ENCODE measurements around the gene OR52E6. TPM values are rescaled to one million over a fixed set of nuclear protein-coding genes. Genes with fewer than 3 reads are reported as not detected.

Gene OR52E6
- total and polyA plus RNA-seq, 2 of the 8 experiments (the other 6 are each of a cell fraction or from before 2014, with no cell fraction given), result 0.14 TPM; not detected in 1

- TF ChIP-seq JUN (IDR thresholded peaks at IDR 0.05; ENCODE audit: low read depth, low read length) (no peak), POLR2AphosphoS5 (IDR thresholded peaks at IDR 0.05; ENCODE audit: low read depth, low read length) (no peak), EGR1 (IDR thresholded peaks at IDR 0.05; ENCODE audit: borderline replicate concordance, low read depth, low read length) (no peak), SUZ12 (IDR thresholded peaks at IDR 0.05; ENCODE audit: low read length) (no peak), TAF1 (IDR thresholded peaks at IDR 0.05; ENCODE audit: low read depth, low read length) (no peak)
Measured at GRCh38 chr11:5847711-5848110, 6.0 kb upstream of the OR52E6 start (continued).
